ENCODE measurements around the gene GLRB. TPM values are rescaled to one million over a fixed set of nuclear protein-coding genes. Genes with fewer than 3 reads are reported as not detected.
"Not testable (repeated sequence)": the region's sequence is repeated elsewhere in the genome, so short reads cannot be mapped to it uniquely, and the experiment has no call there.

Gene GLRB
- total RNA-seq, 4 donors from 2014 or later, result 1.6 to 5.8 (median 2.7) TPM

DNA sequence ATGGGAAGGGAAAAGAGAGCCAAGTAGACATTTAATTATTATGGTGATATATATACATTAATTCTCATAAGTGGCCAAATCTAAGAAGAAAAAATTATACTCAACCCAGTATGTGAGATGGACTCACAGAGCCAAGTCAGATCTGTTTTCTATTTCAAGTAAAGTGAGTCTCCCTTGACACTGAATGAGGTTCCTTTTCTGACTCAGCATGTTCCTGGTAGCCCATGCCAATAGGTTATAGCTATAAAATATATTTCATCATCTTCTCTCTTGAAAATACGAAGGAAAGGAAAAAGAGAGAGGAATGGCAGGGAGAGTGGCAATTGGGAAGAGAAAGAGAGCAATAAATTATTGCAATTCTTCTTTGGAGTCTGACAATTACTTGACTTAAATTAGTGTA lies 75.8 kb downstream of the GLRB start:
- no peaks in the 10 kb centered on the region for H3K27me3 ChIP-seq
- H3K36me3 ChIP-seq, result no peaks in the 10 kb centered on the region
- ATAC-seq, result no peak
- H3K4me3 ChIP-seq, result no peak overlapping the region
- no peak for TF ChIP-seq POLR2A (IDR thresholded peaks at IDR 0.05)
- no peak for TF ChIP-seq POLR2AphosphoS5 (IDR thresholded peaks at IDR 0.05)
- TF ChIP-seq, protein P1, sequence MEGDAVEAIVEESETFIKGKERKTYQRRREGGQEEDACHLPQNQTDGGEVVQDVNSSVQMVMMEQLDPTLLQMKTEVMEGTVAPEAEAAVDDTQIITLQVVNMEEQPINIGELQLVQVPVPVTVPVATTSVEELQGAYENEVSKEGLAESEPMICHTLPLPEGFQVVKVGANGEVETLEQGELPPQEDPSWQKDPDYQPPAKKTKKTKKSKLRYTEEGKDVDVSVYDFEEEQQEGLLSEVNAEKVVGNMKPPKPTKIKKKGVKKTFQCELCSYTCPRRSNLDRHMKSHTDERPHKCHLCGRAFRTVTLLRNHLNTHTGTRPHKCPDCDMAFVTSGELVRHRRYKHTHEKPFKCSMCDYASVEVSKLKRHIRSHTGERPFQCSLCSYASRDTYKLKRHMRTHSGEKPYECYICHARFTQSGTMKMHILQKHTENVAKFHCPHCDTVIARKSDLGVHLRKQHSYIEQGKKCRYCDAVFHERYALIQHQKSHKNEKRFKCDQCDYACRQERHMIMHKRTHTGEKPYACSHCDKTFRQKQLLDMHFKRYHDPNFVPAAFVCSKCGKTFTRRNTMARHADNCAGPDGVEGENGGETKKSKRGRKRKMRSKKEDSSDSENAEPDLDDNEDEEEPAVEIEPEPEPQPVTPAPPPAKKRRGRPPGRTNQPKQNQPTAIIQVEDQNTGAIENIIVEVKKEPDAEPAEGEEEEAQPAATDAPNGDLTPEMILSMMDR (IDR thresholded peaks at IDR 0.05), result no peak
- H3K4me1 ChIP-seq, result no peaks in the 10 kb centered on the region
- no peaks in the 10 kb centered on the region for H3K9me3 ChIP-seq
- no peak overlapping the region for H3K27ac ChIP-seq
- 65 to 100% methylated on average over 1 of the region's 1 CpG for WGBS, 2 donors (ENCODE audit: low coverage in 1 of 2)

GRCh38 chr4:157165935-157166610 lies 90.1 kb downstream of the GLRB start:
- no peak for TF ChIP-seq EP300 (IDR thresholded peaks at IDR 0.05)
- TF ChIP-seq POLR2AphosphoS5 (IDR thresholded peaks at IDR 0.05), result no peak
- TF ChIP-seq, protein P1 (IDR thresholded peaks at IDR 0.05), result no peak
- no peak for TF ChIP-seq POLR2A (IDR thresholded peaks at IDR 0.05)
- peaks cover 0 to 17% (median 0%) of the 10 kb centered on the region in 3 donors for H3K9me3 ChIP-seq

GRCh38 chr4:157170321-157170720 lies 94.4 kb downstream of the GLRB start:
- H3K27ac ChIP-seq, result no peak overlapping the region
- TF ChIP-seq, protein P1 (IDR thresholded peaks at IDR 0.05), result no peak
- H3K27me3 ChIP-seq, result no peaks in the 10 kb centered on the region
- no peaks in the 10 kb centered on the region for H3K9me3 ChIP-seq
- H3K4me3 ChIP-seq, result no peak overlapping the region
- ATAC-seq, result no peak
- 79 to 88% methylated on average over 5 of the region's 5 CpGs for WGBS, 2 donors (ENCODE audit: low coverage in 1 of 2)
- H3K36me3 ChIP-seq, result no peaks in the 10 kb centered on the region
- peaks cover 0 to 8% (median 0%) of the 10 kb centered on the region in 3 donors for H3K4me1 ChIP-seq

More at GRCh38 chr4:157165935-157166610, 90.1 kb downstream of the GLRB start:
- Histone ChIP-seq H3K4me1 (peaks cover 0 to 8% (median 0%) of the 10 kb centered on the region in 3 donors), H3K27ac (no peak overlapping the region), H3K4me3 (no peak overlapping the region), H3K36me3 (no peaks in the 10 kb centered on the region), H3K27me3 (peaks cover 6% of the 10 kb centered on the region)
- WGBS, 2 donors (ENCODE audit: low coverage in 1 of 2), result 26 to 32% methylated on average over 3 of the region's 3 CpGs
- no peak for ATAC-seq

GRCh38 chr4:157172011-157172410 lies 96.1 kb downstream of the GLRB start:
- Histone ChIP-seq H3K9me3 (no peaks in the 10 kb centered on the region), H3K36me3 (no peaks in the 10 kb centered on the region), H3K27ac (no peak overlapping the region), H3K4me3 (no peak overlapping the region), H3K4me1 (no peaks in the 10 kb centered on the region), H3K27me3 (no peaks in the 10 kb centered on the region)
- no peak for ATAC-seq
- WGBS, 2 donors (ENCODE audit: low coverage in 1 of 2), result 29 to 37% methylated on average over 3 of the region's 3 CpGs
- TF ChIP-seq, protein P1 (IDR thresholded peaks at IDR 0.05), result peak in 1 of 4 experiments; percentile 23
- TF ChIP-seq EP300 (IDR thresholded peaks at IDR 0.05), result no peak

DNA sequence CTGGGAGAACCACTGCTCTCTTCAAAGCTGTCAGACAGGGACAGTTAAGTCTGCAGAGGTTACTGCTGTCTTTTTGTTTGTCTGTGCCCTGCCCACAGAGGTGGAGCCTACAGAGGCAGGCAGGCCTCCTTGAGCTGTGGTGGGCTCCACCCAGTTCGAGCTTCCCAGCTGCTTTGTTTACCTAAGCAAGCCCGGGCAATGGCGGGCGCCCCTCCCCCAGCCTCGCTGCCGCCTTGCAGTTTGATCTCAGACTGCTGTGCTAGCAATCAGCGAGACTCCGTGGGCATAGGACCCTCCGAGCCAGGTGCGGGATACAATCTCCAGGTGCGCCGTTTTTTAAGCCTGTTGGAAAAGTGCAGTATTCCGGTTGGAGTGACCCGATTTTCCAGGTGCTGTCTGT lies 104.3 kb downstream of the GLRB start:
- H3K9me3 ChIP-seq, H3K4me1 ChIP-seq, H3K36me3 ChIP-seq, H3K27ac ChIP-seq, H3K27me3 ChIP-seq, H3K4me3 ChIP-seq, ATAC-seq: not testable (repeated sequence)
- 86% methylated on average over 4 of the region's 14 CpGs; no CpG with 5 or more reads in 1 of the 2 donors for WGBS, 2 donors (ENCODE audit: low coverage in 1 of 2)

Data from gastroesophageal sphincter (tissue), 4 donors.